Measurements from ENCODE around the gene FOXC1.

Gene FOXC1

DNA sequence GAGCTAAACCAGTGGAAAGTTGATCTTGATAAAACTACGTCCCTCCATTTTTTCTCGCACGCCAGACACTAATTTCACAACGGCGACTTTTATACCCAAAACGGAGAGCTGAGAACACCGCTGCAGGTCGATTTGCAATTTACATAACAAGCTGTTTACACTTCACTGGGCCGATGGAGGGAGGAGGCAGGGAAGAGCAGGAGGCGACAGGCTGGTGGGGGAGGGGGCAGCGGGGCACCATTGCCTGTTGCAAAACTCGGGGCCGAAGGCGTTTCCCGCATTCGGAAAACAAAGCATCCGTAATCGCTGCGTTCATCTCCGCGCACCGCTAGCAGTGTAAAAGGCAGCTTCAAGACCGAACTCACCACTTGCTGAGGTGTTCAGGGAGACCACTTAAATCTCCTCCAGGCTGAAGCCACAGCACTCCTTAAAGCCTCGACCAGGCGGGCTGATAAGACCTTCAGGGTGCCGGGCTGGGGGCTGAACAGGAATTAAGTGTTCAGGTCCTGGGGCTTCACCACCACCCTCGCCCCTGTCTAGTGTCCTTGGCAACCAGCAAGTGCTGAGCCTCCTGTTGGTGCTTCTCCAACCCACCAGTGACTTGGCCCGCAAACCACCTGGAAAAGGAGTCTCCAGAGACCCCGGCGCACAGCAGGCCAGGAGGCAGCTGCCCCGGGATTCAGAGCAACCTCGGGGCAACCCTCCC lies 2.0 kb upstream of the FOXC1 start:
- TF ChIP-seq, protein P1, sequence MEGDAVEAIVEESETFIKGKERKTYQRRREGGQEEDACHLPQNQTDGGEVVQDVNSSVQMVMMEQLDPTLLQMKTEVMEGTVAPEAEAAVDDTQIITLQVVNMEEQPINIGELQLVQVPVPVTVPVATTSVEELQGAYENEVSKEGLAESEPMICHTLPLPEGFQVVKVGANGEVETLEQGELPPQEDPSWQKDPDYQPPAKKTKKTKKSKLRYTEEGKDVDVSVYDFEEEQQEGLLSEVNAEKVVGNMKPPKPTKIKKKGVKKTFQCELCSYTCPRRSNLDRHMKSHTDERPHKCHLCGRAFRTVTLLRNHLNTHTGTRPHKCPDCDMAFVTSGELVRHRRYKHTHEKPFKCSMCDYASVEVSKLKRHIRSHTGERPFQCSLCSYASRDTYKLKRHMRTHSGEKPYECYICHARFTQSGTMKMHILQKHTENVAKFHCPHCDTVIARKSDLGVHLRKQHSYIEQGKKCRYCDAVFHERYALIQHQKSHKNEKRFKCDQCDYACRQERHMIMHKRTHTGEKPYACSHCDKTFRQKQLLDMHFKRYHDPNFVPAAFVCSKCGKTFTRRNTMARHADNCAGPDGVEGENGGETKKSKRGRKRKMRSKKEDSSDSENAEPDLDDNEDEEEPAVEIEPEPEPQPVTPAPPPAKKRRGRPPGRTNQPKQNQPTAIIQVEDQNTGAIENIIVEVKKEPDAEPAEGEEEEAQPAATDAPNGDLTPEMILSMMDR (conservative IDR thresholded peaks at IDR 0.05; ENCODE audit: low read depth, low read length): no peak
- no peak overlapping the region for H3K4me3 ChIP-seq (ENCODE audit: low read depth, low read length)
- no peak for DNase-seq (ENCODE audit: low read depth)

GRCh38 chr6:1608222-1609040 lies 1.3 kb upstream of the FOXC1 start:
- DNase-seq (ENCODE audit: low read depth): no peak
- H3K4me3 ChIP-seq (ENCODE audit: low read depth, low read length): no peak overlapping the region
- TF ChIP-seq, protein P1 (conservative IDR thresholded peaks at IDR 0.05; ENCODE audit: low read depth, low read length): no peak

GRCh38 chr6:1609041-1609647 lies 571 bp upstream of the FOXC1 start:
- DNase-seq (ENCODE audit: low read depth): no peak
- H3K4me3 ChIP-seq (ENCODE audit: low read depth, low read length): peak overlapping the region; percentile 46
- TF ChIP-seq, protein P1 (conservative IDR thresholded peaks at IDR 0.05; ENCODE audit: low read depth, low read length): no peak

- TF ChIP-seq, protein P1 (conservative IDR thresholded peaks at IDR 0.05; ENCODE audit: low read depth, low read length): no peak
- DNase-seq (ENCODE audit: low read depth): no peak
- H3K4me3 ChIP-seq (ENCODE audit: low read depth, low read length): peak overlapping the region; percentile 63
Measured at GRCh38 chr6:1610497-1611321, 994 bp downstream of the FOXC1 start.

GRCh38 chr6:1611322-1611571 lies 1.5 kb downstream of the FOXC1 start:
- peak overlapping the region; percentile 63 for H3K4me3 ChIP-seq (ENCODE audit: low read depth, low read length)
- DNase-seq (ENCODE audit: low read depth): no peak
- TF ChIP-seq, protein P1 (conservative IDR thresholded peaks at IDR 0.05; ENCODE audit: low read depth, low read length): peak; percentile 29

GRCh38 chr6:1611572-1612298 lies 2.0 kb downstream of the FOXC1 start:
- H3K4me3 ChIP-seq (ENCODE audit: low read depth, low read length): peak overlapping the region; percentile 63
- DNase-seq (ENCODE audit: low read depth): peak; percentile 58
- TF ChIP-seq, protein P1 (conservative IDR thresholded peaks at IDR 0.05; ENCODE audit: low read depth, low read length): no peak
